T-helper 22 cell (primary cell): ENCODE results near the gene THRSP.
"Not testable (repeated sequence)": the region's sequence is repeated elsewhere in the genome, so short reads cannot be mapped to it uniquely, and the experiment has no call there.

Experiments
- DNase-seq: peaks from one replicate; pipeline ENCODE4 v3.0.0-alpha.2; 2020; ENCODE audit warnings: low read depth

The THRSP gene, protein sequence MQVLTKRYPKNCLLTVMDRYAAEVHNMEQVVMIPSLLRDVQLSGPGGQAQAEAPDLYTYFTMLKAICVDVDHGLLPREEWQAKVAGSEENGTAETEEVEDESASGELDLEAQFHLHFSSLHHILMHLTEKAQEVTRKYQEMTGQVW

DNA sequence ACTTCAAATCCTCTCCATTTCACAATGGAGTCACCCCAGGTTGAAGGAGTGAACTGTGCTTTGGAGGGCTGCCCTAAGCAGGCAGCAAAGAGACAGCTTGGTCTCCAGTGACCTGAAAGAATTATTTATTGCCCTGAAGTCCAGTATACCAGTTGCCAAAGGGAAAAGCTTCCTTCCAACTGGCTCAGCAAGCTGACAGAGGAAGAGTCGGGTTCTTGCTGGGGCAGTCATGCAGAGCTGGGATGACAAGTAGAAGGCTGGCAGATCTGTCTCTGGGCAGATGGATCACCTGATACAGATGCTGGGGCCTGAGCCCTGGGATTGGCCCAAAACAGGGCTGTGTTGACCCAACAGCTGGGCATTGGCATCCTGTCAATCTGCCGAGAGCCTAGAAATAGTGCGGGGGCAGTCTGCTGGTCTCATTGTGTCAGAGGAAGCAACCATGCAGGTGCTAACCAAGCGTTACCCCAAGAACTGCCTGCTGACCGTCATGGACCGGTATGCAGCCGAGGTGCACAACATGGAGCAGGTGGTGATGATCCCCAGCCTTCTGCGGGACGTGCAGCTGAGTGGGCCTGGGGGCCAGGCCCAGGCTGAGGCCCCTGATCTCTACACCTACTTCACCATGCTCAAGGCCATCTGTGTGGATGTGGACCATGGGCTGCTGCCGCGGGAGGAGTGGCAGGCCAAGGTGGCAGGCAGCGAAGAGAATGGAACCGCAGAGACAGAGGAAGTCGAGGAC, at the start of gene THRSP:
Gene THRSP, plus strand, starts transcription at position 422 of the 742 bp plus-strand sequence. Its CDS starts 21 bp downstream, at position 443.
- DNase-seq = no peak

DNA sequence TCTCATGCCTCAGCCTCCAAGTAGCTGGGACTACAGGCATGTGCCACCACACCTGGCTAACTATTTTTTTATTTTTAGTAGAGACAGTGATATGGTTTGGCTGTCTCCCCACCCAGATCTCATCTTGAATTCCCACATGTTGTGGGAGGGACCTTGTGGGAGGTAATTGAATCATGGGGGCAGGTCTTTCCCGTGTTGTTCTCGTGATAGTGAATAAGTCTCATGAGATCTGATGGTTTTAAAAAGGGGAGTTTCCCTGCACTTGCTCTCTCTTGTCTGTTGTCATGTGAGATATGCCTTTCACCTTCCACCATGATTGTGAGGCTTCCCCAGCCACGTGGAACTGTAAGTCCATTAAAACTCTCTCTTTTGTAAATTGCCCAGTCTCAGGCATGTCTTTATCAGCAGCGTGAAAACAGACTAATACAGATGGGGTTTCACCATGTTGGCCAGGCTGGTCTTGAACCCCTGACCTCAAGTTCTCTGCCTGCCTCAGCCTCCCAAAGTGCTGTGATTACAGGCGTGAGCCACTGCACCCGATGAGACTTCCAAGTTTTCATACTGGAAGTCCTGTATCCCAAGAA, 48.6 kb upstream of the THRSP start:
- DNase-seq = not testable (repeated sequence)

DNA sequence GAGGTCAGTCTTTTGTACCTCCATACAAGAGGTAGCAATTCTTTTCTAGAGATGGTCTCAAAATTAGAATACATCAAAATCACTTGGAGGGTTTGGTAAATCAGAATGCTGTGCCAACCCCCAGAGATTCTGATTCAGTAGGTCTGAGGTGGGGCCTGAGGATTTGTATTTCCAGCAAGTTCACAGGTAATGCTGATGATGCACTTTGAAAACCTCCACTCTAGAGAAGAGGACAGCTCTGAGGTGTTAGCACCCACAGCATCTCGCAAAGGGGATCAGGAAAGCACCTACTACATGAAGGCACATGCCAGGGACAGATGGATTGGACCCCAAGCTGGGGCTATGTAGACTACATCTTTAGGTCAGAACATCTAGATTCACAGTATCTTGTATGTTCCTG, 47.8 kb upstream of the THRSP start:
- DNase-seq = no peak

DNA sequence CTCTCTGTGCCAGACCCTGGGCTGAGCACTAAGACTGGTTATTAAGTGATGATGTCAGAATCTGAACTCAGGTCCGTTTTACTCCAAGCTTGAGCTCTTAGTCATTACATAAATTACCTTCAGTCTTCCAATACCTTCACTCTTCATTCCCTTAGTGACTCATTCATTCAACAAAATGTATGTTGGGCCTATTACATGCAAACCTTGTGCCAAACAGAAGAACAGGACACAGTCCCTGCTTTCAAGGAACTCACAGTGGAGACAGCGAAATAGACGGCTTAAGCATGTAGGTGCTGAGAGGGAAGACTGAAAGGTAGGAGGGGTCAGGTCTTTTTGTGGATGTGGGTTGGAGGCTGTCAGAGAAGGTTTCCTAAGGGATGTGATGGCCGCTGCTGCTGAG, 43.9 kb upstream of the THRSP start:
- DNase-seq = no peak

DNA sequence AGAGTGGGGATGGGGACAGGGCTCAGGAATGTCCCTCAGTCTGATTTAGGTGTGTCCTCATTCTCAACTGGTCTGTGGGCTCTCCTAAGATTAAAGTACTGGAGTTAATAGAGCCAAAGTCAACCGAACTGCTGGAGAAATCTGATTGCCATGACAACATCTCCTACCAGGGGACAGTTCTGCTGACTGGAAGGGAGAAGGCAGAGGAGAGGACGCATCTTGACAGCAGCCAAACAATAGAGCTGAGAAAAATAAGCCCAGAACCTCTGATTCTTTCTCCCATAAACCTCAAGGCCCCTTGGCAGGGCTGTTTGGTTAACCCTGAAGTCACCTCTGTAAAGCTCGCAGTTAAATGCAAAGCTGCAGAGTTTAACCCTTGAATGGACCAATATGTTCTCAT, 43.4 kb upstream of the THRSP start:
- no peak for DNase-seq

DNA sequence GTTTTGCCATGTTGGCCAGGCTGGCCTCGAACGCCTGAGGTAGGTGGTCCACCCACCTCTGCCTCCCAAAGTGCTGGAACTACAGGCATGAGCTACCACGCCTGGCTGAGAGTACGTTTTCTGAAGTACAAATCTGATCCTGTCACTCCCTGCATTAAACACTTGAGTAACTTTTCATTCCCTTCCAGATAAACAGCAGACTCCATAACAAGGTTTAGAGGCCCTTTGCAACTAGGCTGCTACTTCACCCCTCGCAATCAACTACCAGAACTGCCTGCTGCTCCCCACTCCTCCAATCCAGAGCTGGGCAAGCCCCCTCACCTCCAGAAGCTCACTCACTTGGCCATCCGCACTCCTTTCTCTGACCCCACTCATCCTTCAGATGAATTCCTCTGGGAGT, 42.0 kb upstream of the THRSP start:
- no peak for DNase-seq

DNA sequence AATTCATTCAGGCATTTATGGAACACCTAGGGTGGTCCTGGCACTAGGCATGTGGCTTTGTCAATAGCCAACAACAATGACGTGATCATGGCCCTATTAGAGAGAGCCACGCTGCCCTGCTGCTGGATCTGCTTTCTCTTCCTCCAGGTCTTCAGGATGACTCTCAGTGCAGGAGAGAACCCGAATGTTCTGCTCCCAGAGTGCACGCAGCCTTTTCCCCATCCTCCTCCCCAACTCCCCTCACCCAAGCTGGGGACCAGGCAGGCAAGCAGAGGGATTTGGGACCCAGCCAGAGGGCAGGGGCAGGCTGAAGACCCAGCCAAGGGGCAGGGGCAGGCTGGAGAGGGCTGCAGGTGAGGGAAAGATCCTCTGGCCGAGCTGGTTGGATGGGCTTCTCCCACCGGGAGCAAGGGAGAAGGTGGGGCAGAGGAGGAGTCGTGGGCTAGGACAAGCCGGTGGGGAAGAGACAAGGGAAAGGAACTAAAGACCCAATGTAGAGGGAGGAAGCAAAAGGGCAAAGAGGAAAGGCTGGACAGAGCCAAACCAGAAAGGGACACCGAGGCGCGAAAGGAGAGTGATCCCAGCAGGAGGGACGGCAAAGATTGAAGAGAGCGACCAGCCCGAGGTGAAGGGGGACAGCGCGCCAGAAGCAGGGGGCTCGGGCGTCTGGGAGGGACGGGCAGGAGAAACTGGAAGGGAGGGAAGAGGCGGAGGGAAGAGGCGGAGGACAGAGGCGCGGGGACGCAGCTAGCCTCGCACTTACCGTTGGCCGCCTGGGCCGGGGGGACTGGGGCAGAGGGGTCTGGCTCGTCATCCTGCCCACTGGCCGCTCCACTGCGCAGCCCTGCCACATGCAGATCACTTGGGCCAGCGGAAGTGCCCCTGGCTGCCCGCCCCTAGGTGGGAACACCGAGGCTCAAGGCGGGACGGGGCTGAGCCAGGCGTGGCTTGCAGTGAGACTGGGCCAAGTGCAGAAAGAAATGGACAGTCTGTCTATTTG, 41.0 kb upstream of the THRSP start, which contains the start of gene KCTD14:
Gene KCTD14, minus strand, starts transcription at position 880 of the 1,000 bp plus-strand sequence. Its CDS starts 27 bp downstream, at position 853.
- DNase-seq = no peak

DNA sequence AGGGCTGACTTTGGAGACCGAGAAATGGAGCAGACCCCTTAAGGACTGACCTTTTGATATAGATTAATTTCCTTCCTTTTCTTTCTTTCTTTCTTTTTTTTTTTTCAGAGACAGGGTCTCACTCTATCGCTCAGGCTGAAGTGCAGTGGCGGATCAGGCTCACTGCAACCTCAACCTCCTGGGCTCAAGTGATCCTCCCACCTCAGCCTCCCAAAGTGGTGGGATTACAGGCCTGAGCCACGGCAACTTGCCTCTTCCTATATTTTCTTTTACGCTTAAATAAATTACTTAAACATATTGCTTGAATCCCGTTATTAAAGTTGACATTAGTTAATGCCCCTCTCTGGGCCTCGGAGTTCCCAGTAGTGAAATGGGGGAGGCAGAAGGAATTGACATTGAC, 40.2 kb upstream of the THRSP start:
- no peak for DNase-seq

DNA sequence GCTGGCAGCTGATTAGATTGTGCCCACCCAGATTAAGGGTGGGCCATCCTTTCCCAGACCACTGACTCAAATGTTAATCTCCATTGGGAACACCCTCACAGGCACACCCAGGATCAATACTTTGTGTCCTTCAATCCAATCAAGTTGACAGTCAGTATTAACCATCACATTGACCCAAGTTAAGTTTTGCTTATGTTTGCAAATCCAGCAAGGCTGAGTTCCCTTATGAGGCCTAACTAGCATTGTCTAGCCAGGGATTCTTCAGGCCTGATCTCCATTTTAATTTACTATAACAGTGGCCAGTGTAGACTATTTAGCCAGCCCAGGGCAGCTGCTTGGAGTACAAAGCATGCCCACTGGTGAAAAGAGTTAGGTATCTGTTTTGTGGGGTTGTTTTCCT, 38.3 kb upstream of the THRSP start:
- DNase-seq = no peak

DNA sequence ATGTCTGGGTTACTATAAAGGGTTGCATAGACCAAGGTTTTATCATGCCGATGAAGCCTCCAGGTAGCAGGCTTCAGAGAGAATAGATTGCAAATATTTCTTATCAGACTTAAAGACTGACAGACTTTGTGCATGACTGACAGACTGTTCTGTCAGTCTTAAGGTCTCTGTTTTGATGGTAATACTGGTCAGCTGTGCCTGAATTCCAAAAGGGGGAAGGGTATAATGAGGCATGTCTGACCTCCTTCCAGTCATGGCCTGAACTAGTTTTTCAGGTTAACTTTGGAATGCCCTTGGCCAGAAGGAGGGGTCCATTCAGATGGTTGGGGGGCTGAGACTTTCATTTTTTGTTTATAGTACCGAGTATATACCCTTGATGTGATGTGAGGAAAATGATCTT, 35.9 kb upstream of the THRSP start:
- DNase-seq = no peak

DNA sequence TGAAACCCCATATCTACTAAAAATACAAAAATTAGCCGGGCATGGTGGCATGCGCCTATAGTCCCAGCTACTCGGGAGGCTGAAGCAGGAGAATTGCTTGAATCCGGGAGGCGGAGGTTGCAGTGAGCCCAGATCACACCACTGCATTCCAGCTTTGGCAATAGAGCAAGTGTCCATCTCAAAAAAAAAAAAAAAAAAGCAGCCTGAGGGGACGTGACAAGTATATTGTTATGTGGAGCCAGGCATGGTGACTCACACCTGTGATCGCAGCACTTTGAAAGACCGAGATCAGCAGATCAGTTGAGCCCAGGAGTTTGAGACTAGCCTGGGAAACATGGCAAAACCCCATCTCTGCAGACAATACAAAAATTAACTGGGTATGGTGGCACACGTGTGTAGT, 35.2 kb upstream of the THRSP start:
- not testable (repeated sequence) for DNase-seq

DNA sequence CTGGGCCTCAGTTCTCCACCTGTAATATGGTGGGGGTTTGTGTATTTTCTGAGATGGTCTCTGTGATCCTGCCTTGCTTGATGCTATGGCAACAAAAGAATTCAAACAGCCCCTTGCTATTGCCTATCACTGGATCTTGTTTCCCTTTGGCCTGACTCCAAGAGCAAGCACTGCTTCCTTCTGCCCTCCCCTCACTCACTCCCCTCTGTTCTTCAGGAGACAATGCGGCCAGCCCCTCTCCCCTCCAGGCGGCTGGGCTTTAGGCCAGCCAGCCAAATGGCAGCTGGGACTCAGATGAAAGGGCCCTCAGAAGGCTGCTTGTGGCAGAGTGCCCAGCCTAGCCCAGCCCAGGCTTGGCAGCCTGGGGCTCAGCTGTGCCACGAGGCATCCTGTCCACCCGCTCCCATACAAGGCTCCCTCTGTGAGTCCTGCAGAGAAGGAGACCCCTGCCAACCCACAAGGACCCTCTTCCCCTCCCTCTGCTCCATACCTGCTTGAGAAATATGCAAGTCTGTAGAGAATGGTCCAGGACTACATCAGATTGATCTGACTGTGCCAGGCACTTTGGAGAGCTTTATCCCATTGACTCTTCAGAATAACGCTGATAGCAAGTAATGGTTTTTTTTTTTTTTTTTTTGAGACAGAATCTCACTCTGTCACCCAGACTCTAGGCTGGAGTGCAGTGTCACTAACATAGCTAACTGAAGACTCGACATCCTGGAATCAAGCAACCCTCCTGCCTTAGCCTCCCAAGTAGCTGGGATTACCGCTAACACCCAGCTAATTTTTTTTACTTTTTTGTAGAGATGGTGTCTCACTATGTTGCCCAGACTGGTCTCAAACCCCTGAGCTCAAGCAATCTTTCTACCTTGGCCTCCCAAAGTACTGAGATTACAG, 33.0 kb upstream of the THRSP start:
- no peak for DNase-seq

DNA sequence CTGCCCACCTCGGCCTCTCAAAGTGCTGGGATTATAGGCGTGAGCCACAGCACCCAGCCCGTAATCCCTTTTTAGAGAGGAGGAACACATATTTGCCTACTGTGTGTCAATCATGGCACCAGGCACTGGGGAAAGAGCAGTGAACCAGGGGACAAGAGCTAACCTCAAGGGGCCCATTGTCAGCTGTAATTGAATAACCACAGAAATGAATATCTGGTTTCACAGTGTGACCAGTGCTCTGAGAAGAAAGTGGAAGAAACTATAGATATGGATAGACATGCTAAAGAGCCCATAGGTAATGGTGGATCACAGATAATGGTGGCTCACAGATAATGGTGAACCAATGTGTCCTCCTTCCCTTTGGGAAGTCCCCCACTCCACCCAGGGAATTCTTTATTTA, 32.0 kb upstream of the THRSP start:
- no peak for DNase-seq

DNA sequence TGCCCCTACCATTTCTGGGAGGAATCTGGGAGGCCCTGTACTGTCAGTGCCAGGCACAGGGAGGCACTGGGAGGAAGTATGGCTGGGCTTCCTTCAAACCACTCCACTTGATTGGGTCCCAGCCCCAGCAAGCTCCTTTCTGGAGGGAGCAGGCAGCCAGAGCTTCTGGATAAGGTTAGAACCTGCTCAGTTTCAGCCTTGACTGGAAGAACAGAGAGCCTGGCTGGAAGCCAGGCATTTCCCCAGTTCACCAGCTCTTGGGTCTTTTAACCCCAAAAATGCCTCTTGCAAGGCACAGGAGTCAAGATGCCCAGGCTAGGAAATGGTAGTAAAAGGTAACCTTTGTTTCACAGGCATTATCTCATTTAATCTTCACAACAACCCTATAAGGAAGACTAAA, 31.6 kb upstream of the THRSP start:
- no peak for DNase-seq

DNA sequence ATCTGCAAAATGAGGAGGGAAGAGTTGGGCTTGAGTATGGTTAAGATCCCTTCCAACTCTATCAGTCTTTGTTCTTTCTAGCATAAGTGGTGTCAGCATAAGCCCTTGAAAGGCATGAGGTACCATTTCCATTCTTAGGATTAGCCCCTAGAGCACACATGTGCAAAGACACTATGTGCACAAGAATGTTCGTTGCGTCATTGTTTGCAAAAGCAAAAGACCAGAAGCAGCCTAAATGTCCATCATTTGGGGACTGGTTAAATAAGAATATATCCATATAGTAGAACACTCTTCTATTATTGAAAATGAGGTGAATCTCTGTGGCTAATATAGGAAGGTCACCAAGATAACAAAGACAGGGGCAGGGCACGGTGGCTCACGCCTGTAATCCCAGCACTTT, 30.6 kb upstream of the THRSP start:
- DNase-seq = no peak

DNA sequence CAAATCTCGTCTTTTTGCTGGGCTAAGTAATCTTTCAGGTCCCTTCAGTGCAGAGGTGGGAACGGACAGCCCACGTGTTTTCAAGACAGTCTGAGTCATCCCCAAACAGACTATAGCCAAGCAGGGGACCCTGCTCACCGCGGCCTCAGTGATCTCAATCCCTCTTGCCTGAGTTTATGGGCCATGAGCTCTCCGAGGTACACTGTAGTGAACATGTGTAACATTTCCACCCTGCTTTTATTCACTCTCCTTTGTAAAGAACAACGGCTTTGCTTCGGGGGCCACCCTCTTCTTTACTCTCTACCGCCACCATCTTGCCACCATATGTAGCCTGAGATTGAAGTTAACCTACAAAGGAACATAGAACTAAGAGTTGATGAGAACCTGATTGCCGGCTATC, 29.0 kb upstream of the THRSP start:
- no peak for DNase-seq

DNA sequence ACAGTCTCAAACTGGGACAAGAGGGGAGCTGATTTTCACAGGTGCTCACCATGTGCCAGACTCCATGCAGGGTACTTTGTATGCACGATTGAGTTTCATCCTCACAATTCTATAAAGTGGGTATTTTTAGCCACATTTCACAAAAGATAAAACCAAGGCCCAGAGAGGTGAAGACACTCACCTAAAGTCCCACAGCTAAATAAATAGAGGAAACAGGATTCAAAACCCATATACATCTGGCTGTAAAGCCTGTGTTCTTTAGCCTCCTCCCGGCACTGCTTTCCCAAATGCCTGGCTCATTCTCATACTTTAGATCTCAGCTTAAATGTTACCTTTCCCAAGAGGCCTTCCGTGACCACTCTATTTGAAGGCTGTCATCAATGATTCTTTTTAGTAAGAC, 27.3 kb upstream of the THRSP start:
- no peak for DNase-seq

DNA sequence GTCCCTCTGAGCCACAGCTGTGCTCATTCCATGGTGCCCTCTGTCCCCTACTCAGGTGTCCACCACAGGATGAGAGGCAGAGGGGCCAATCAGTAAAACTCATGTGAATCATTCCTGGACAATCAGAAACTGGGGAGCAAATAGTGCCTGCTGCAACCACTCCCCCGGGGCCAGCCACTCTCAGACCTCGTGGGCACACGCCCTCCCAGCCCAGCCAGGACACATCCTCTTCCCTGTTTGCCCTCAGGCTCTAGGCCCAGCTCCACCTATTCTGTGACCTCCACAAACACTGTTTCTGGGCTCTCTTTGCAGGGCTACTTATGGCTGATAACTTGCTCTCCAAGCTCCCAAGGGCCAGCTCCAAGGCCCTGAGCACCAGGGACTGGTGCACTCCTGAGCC, 26.6 kb upstream of the THRSP start:
- DNase-seq = no peak

DNA sequence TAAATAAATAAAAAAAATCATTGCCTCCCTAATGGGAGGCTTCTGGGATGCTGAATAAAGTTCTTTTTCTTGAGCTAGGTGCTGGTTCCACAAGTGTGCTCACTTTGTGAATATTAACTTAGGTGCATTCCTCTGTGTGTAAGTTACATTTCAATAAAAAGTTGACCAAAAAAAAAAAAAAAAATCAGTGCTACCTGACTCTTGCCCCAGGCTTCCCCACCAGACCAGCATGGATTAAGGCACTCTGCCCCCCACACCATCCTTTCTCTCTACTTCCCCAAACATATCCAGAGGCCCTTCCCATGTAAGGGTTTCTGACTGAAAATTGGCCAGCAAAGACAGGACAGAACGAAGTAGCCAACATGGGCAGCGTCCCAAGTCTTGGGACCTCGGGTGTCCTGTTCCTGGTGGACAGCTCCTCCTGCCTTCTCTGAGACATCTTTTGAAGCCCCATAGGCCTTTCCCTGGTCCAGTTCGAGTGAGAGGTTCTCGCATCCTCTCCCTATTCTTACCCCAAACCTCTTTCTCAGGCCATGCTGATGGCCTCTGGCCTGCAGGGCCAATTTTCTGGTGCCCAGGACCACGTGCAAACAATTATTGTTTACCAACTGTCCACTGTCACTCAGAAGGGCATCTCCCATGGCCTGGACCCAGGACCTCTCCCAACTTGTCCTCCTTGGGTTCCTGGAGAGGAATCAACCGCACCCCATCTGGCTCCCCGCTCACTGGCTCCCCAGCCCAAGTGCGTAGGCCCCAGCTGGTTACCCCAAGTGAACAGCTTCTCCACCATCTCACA, 25.6 kb upstream of the THRSP start:
- no peak for DNase-seq

DNA sequence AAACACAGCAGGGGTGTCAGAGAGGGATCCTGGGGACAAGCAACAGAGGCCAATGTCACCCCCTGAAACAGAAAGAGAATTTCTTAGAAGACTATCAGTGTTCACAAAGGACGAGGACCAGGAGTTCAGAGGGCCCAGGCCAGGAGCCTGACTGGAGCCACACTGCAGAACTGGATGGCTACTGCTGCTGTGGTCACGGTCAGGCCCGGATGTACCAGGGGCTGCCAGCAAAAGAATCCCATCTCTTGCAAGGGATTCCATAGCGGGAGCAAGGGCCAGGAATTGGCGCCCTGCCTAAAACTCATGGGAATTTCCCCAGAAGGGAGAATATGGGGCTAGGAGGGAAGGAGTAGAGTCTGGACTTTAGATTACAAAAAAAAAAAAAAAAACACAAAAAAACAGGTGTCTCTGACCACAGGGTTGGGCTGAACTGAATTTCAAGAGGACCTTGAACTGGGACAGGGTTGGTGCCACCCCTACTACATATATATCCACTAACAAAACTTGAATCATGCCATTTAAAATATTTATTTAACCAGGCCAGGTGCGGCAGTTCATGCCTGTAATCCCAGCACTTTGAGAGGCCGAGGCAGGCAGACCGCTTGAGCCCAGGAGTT, 24.9 kb upstream of the THRSP start:
- DNase-seq = no peak
